GM21737 (cell line): ENCODE measurements around the gene BTG2.

Source experiments
- ATAC-seq: cut with Tn5 transposase; IDR thresholded peaks from one replicate; pipeline ENCODE4 v1.9.1; 2021; ENCODE audit warnings: mild to moderate bottlenecking, moderate library complexity; ENCODE audit not compliant: unreplicated experiment

Gene BTG2

GRCh38 chr1:203276408-203276807 lies 28.9 kb upstream of the BTG2 start:
- ATAC-seq: no peak

- no peak for ATAC-seq
These were observed 28.3 kb upstream of the BTG2 start for GRCh38 chr1:203276916-203277545.

- ATAC-seq: no peak
These were observed 27.0 kb upstream of the BTG2 start for GRCh38 chr1:203278082-203278884.

- no peak for ATAC-seq
These were observed 26.4 kb upstream of the BTG2 start for GRCh38 chr1:203278885-203279406.

GRCh38 chr1:203280061-203280460 lies 25.3 kb upstream of the BTG2 start:
- no peak for ATAC-seq

GRCh38 chr1:203281033-203281432 lies 24.3 kb upstream of the BTG2 start:
- ATAC-seq: no peak

- no peak for ATAC-seq
These were observed 23.3 kb upstream of the BTG2 start for GRCh38 chr1:203281851-203282661.

- no peak for ATAC-seq
These were observed 22.4 kb upstream of the BTG2 start for GRCh38 chr1:203282720-203283542.

- ATAC-seq: no peak
These were observed 21.7 kb upstream of the BTG2 start for GRCh38 chr1:203283597-203283996.

- ATAC-seq: no peak
These were observed 20.8 kb upstream of the BTG2 start for GRCh38 chr1:203284411-203285123.

GRCh38 chr1:203286161-203286984 lies 18.9 kb upstream of the BTG2 start:
- ATAC-seq: no peak

GRCh38 chr1:203287109-203287893 lies 18.0 kb upstream of the BTG2 start:
- peak; percentile 45 for ATAC-seq

GRCh38 chr1:203287898-203288297 lies 17.4 kb upstream of the BTG2 start:
- no peak for ATAC-seq

- ATAC-seq: no peak
These were observed 16.9 kb upstream of the BTG2 start for GRCh38 chr1:203288400-203288799.

- peak; percentile 48 for ATAC-seq
These were observed 15.9 kb upstream of the BTG2 start for GRCh38 chr1:203289281-203289981.

- ATAC-seq: no peak
These were observed 15.4 kb upstream of the BTG2 start for GRCh38 chr1:203289982-203290260.

- ATAC-seq: peak; percentile 41
These were observed 14.8 kb upstream of the BTG2 start for GRCh38 chr1:203290261-203291089.
